ENCODE data around the gene LRRC2.
"Not testable (repeated sequence)": the region's sequence is repeated elsewhere in the genome, so short reads cannot be mapped to it uniquely, and the experiment has no call there.

LRRC2 gene

GRCh38 chr3:46580675-46581074, 14.6 kb upstream of the LRRC2 start:
- DNase-seq, result no peak

- DNase-seq, result no peak
These were observed 13.7 kb upstream of the LRRC2 start for GRCh38 chr3:46579756-46580286.

DNA sequence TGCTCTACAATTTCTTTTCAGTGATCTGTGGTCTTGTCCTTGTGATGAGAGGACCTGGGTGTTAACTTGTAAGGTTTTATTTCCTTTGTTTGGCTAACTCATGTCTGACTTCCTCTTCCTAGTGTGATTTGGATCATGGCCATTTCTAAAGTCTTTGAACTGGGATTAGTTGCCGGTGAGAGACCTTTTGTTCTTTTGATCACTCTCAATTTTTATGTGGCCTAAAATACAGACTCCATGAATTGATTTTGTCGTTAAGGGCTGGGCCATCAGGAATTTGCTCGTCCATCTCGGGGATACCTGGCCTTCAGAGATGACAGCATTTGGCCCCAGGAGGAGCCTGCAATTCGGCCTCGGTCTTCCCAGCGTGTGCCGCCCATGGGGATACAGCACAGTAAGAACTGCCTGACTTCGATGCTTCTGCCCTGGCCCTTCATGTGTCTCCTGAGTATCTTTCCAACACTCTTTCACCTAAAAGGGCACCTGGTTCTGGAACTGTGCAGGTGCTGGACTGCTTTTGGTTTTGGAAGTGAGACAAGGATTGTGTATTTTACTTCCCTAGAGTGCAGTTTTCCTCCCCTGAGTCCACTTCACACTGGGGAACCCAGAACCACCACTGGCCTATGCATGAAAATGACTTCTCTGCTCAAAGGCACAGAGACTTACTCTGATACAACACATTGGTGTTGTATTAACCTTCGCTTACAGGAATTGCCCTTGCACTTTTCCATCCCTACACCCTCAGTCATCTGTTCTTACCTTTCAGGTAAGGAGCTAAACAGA, 13.1 kb upstream of the LRRC2 start:
- no peak for DNase-seq

- not testable (repeated sequence) for DNase-seq
These were observed 11.6 kb upstream of the LRRC2 start for GRCh38 chr3:46577580-46578249.

- no peak for DNase-seq
These were observed 10.8 kb upstream of the LRRC2 start for GRCh38 chr3:46576879-46577278.

DNA sequence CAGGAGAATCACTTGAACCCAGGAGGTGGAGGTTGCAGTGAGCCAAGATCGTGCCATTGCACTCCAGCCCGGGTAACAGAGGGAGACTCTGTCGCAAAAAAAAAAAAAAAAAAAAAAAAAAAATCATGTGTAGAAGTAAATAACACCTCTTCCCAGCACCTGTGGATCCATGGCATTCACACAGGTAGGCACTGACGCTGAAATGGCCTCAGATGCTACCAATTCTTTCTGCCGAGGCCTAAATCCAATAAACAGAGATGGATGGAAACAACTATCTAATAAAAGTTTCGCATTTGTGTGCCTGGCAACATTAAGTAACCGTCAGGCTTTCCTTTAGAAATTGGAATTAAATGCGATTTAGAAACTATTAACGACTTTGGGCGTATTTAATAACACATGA, 10.3 kb upstream of the LRRC2 start:
- no peak for DNase-seq

GRCh38 chr3:46575577-46576222, 9.6 kb upstream of the LRRC2 start:
- no peak for DNase-seq

DNA sequence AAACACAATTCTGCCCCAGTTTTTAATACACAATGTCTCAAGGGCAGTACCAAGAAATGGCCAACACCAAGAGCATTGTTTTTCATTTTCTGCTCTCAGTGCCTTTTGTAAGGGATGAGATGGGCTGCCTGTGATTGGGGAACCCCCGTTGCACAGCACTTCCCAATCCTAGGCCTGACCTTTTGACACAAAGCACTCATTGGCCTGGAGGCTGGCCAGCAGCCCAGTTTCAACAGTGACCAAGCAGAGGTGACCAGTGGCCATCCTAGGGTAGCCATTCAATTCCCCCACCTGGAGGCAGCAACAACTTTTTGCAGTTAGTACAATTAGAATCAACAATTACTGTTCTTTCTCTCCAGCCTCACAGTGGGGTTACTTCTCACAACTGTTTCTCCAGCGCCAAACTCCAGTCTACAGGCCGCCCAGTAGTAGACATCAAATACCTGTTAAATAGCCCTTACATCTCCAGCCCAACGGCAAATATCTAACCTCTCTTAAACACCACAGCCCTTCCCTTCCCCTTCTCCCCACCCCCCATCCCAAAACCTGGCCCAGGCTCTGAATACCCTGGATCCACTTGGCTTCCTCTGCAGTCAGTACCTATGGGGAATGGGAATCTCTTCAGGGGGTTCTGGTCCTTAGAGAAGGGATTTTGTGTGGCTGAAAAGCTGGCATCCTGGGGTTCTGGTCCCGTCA, 8.9 kb upstream of the LRRC2 start:
- DNase-seq, result no peak

GRCh38 chr3:46574243-46574646, 8.1 kb upstream of the LRRC2 start:
- no peak for DNase-seq

- no peak for DNase-seq
These were observed 7.6 kb upstream of the LRRC2 start for GRCh38 chr3:46573701-46574100.

DNA sequence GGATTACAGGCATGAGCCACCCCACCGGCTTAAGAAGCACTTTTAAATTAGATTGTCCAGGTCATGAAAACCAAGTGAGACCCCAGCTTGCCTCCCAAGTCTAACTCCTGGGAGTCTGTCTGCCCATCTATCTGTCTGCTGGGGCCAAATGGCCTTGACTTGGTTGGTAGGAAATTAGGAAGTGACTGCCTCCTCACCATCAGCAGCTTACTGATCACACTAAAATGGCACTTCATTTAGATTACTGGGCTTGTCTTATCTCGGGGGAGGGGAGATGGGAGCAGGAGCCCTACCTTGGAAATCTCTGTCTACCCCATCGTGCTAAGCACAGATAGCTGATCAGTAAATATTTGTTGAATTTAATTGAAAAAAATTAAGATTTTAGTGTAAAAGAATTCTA, 5.6 kb upstream of the LRRC2 start:
- no peak for DNase-seq

GRCh38 chr3:46565607-46566039, 479 bp downstream of the LRRC2 start:
- no peak for DNase-seq

GRCh38 chr3:46565077-46565476, 1.0 kb downstream of the LRRC2 start:
- DNase-seq, result no peak

- DNase-seq, result no peak
These were observed 1.7 kb downstream of the LRRC2 start for GRCh38 chr3:46564190-46565021.

DNA sequence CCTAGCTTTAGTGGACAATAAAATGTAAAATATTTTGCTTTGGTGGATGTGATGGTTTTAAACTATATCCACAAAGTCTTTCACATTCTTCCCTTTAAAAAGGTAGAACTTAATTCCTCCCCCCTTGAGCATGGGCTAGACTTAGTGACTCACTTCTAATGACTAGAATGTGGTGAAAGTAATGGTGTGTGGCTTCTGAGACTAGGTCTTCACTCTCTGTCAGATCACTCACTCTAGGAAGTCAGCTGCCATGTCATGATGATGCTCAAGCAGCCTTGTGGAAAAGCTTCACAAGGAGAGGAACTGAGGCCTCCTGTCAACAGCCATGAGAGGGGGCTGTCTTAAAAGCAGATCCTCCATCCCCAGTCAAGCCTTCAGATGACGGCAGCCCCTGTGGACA, 4.2 kb downstream of the LRRC2 start:
- DNase-seq, result no peak

- DNase-seq, result no peak
These were observed 4.6 kb downstream of the LRRC2 start for GRCh38 chr3:46561511-46561910.

- DNase-seq, result no peak
These were observed 6.9 kb downstream of the LRRC2 start for GRCh38 chr3:46559091-46559704.

DNA sequence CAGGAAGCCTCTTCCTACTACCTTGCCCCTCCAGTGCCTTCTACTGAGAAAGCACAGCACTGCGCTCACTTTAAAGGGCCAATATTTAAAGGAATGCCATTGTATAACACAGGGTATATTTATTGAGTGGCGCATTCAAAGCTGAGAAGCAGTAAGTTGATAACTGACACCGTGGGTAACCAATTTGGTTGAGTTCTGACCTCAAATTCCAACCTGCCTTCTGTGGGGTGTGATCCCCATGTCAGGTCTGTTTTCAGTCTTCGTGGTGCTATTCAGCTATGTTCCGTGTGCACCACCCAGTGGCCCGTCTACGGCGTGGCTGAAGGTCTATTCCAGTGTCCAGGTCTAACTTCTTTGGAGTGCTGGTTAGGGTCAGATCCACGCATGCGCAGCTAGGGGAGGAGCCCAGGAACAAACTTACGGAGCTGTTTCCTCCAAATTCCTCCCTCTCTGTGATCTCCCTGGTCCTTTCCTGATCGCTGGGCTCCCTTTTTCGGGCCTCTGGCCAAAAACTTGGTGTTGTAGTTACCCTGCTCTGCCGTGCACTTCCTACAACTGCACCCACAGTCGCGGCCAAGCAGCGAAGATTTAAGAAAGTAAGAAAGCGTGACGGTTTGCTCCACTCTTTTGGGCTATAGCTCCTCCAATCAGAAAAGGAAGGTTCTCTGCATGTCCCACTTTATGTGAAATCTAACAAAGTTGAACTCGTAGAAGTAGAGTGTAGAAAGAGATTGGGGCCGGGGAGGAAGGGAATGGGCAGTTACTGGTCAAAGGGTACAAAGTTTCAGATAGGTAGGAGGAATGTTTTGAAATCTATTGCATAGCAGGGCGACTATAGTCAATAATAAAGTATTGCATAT, 7.7 kb downstream of the LRRC2 start:
- peak; percentile 55 to 85 (median 62) for DNase-seq

- no peak for DNase-seq
These were observed 8.3 kb downstream of the LRRC2 start for GRCh38 chr3:46557814-46558183.

GRCh38 chr3:46553154-46553553, 12.9 kb downstream of the LRRC2 start:
- no peak for DNase-seq

DNA sequence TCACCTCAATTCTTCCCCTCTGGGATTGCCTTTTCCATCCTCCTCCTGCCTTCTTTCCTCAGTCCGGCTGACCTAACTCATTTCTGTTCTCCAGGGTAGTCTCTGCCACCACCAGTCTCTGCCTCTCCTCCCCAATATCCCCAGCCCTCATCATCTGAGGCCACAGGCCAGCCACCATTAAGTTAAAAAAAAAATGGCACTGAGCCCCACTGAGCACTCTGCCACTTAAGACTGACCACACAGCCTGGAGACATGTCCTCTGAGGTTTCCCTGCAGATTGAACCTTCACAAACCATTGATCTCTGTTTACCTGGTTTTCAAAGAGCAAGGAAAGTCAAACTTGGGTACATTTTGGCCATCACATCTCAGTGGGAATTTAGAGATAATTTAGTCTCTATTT, 13.6 kb downstream of the LRRC2 start:
- DNase-seq, result no peak
